Measurements from ENCODE around the gene ZSWIM8. TPM values are rescaled to one million over a fixed set of nuclear protein-coding genes. Genes with fewer than 3 reads are reported as not detected.
A peak's percentile ranks its signal among the peaks of the same experiment; 100 is the strongest.
"Not testable (repeated sequence)": the region's sequence is repeated elsewhere in the genome, so short reads cannot be mapped to it uniquely, and the experiment has no call there.

Gene ZSWIM8
- total RNA-seq, 1 donor from 2014 or later: 56.3 TPM

- H3K4me1 Mint-ChIP-seq (ENCODE audit: low read depth): peaks cover 12% of the 10 kb centered on the region
- no peak overlapping the region for H3K4me3 Mint-ChIP-seq
- H3K27me3 Mint-ChIP-seq (ENCODE audit: insufficient read depth): no peaks in the 10 kb centered on the region
- H3K9me3 Mint-ChIP-seq: no peaks in the 10 kb centered on the region
- H3K36me3 Mint-ChIP-seq (ENCODE audit: low read depth): peaks cover 22% of the 10 kb centered on the region
- DNase-seq (ENCODE audit: low spot score): no peak
- intact Hi-C loops (cut with micrococcal nuclease): loop anchor here (1.0 kb wide), 1 partner anchor 60 kb away; no protein-coding TSS in a partner anchor
- no peak overlapping the region for H3K27ac Mint-ChIP-seq
Measured at GRCh38 chr10:73814896-73815718, 29.7 kb downstream of the ZSWIM8 start.

GRCh38 chr10:73815719-73816030 is 30.3 kb downstream of the ZSWIM8 start:
- no peak overlapping the region for H3K4me3 Mint-ChIP-seq
- no peaks in the 10 kb centered on the region for H3K9me3 Mint-ChIP-seq
- H3K27ac Mint-ChIP-seq: no peak overlapping the region
- DNase-seq (ENCODE audit: low spot score): no peak
- no peaks in the 10 kb centered on the region for H3K27me3 Mint-ChIP-seq (ENCODE audit: insufficient read depth)
- H3K36me3 Mint-ChIP-seq (ENCODE audit: low read depth): peaks cover 21% of the 10 kb centered on the region
- intact Hi-C loops (cut with micrococcal nuclease): loop anchor here (1.0 kb wide), 1 partner anchor 60 kb away; no protein-coding TSS in a partner anchor
- H3K4me1 Mint-ChIP-seq (ENCODE audit: low read depth): peaks cover 6% of the 10 kb centered on the region

DNA sequence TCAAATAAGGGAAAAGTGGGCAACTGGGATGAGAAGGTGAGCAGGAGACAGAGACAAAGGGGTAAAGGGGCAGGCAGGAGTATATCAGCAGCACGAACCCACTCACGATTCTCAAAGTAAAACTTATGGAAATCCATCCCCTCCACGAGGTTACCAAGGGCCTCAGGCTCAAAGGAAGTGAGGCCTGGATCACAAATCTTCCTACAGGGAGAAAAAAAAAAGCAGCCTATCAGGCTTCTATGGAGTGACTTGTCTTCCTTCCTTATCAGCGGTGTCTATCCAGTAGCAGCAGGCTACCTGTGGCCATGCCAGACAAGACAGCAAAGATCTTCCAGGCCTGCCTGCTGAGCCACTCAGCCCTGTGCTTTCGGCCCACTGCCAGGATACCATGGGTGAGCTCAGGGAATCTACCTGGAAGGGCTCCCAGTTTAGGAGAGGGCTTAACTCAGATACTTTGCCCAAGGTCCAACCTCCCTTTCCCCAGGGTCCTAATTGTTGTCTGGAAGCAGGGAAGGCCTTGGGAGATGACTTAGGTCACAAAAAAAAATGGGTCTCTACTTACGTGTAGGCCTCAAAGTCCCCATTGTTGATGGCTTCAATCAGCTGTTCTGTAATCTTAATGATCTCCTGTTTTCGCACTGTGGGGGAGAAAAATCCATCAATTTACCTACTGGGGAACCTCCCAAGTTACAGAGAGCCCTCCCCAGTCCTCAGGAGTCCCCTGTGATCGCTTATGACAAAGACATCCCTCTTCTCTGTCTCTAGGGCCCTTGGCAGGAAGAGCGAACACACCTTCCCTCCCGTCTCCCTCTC is 31.7 kb downstream of the ZSWIM8 start:
- no peak overlapping the region for H3K4me3 Mint-ChIP-seq
- H3K36me3 Mint-ChIP-seq (ENCODE audit: low read depth): peaks cover 25% of the 10 kb centered on the region
- H3K4me1 Mint-ChIP-seq (ENCODE audit: low read depth): peaks cover 5% of the 10 kb centered on the region
- intact Hi-C loops (cut with micrococcal nuclease): no loop called here
- no peak for DNase-seq (ENCODE audit: low spot score)
- H3K27ac Mint-ChIP-seq: peak overlapping the region; percentile 58
- H3K9me3 Mint-ChIP-seq: no peaks in the 10 kb centered on the region
- no peaks in the 10 kb centered on the region for H3K27me3 Mint-ChIP-seq (ENCODE audit: insufficient read depth)

DNA sequence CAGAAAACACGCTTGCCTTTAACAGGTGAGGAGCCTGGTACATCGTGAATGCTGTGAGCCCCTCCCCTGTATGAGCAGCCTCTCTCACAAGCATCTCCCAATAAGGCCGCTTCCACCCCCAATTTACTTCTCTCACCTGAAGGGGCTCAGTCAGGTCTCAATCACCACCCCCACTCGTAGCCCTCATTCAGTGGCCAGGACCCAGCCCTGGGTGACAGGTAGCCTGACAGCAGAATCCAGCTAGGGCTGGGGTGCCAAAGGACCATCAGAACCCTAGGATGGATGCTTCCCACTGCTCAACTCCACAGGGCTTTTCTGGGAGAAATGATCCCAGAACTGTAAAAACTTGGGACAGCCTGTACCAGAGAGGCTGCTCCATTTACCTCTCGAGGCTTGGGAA is 32.4 kb downstream of the ZSWIM8 start:
- intact Hi-C loops (cut with micrococcal nuclease): no loop called here
- no peaks in the 10 kb centered on the region for H3K27me3 Mint-ChIP-seq (ENCODE audit: insufficient read depth)
- no peaks in the 10 kb centered on the region for H3K9me3 Mint-ChIP-seq
- H3K4me1 Mint-ChIP-seq (ENCODE audit: low read depth): peaks cover under 1% of the 10 kb centered on the region
- no peak overlapping the region for H3K27ac Mint-ChIP-seq
- H3K36me3 Mint-ChIP-seq (ENCODE audit: low read depth): peaks cover 23% of the 10 kb centered on the region
- H3K4me3 Mint-ChIP-seq: no peak overlapping the region
- no peak for DNase-seq (ENCODE audit: low spot score)

DNA sequence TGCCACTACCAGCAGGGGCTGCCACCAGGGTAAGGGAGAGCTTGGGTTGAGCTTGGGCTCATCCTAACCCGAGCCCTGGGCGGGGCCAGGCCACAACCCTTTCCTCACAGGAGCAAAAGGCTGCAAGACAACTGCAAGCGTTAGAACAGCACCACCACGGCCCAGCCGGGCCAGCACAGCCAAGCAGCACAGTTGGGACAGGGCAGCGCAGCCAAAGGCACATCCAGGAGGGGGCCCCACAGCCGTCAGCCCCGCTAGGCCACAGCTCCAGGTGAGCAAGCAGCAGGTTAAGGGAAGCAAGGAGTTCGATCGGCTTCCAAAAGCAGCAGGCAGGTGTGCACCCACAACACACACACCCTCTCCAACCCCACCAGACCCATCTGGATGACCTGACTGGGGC is 33.0 kb downstream of the ZSWIM8 start:
- Mint-ChIP-seq H3K9me3 (no peaks in the 10 kb centered on the region), H3K4me1 (ENCODE audit: low read depth) (no peaks in the 10 kb centered on the region), H3K4me3 (no peak overlapping the region), H3K27me3 (ENCODE audit: insufficient read depth) (no peaks in the 10 kb centered on the region), H3K27ac (no peak overlapping the region), H3K36me3 (ENCODE audit: low read depth) (peaks cover 19% of the 10 kb centered on the region)
- no peak for DNase-seq (ENCODE audit: low spot score)
- intact Hi-C loops (cut with micrococcal nuclease): no loop called here

DNA sequence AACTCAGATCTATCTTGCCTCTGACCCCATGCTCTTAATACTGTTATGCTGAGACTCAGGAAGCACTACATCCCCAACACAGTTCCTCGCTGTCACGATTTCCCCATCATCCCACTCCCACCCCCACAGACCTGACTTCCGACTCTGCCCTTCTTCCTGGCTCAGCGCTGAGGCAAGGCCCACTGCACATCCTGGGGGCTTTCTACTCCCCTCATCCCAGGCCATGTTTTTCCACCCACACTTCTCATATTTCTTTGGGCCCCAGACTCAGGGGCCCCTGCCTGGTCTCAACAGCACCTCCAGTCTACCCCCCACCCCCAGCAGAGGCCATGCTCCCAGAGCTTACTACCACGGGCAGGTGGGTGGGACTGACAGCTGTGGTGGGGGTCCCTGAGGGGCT is 33.7 kb downstream of the ZSWIM8 start:
- H3K36me3 Mint-ChIP-seq (ENCODE audit: low read depth): peaks cover 14% of the 10 kb centered on the region
- DNase-seq (ENCODE audit: low spot score): no peak
- no peak overlapping the region for H3K27ac Mint-ChIP-seq
- H3K9me3 Mint-ChIP-seq: no peaks in the 10 kb centered on the region
- H3K27me3 Mint-ChIP-seq (ENCODE audit: insufficient read depth): no peaks in the 10 kb centered on the region
- H3K4me3 Mint-ChIP-seq: no peak overlapping the region
- intact Hi-C loops (cut with micrococcal nuclease): no loop called here
- no peaks in the 10 kb centered on the region for H3K4me1 Mint-ChIP-seq (ENCODE audit: low read depth)

GRCh38 chr10:73819513-73820093 is 34.2 kb downstream of the ZSWIM8 start:
- H3K27ac Mint-ChIP-seq: no peak overlapping the region
- peaks cover 16% of the 10 kb centered on the region for H3K36me3 Mint-ChIP-seq (ENCODE audit: low read depth)
- no peaks in the 10 kb centered on the region for H3K4me1 Mint-ChIP-seq (ENCODE audit: low read depth)
- H3K4me3 Mint-ChIP-seq: no peak overlapping the region
- no peak for DNase-seq (ENCODE audit: low spot score)
- no peaks in the 10 kb centered on the region for H3K27me3 Mint-ChIP-seq (ENCODE audit: insufficient read depth)
- no peaks in the 10 kb centered on the region for H3K9me3 Mint-ChIP-seq
- intact Hi-C loops (cut with micrococcal nuclease): no loop called here

- no peak overlapping the region for H3K4me3 Mint-ChIP-seq
- intact Hi-C loops (cut with micrococcal nuclease): no loop called here
- DNase-seq (ENCODE audit: low spot score): no peak
- no peaks in the 10 kb centered on the region for H3K9me3 Mint-ChIP-seq
- no peak overlapping the region for H3K27ac Mint-ChIP-seq
- no peaks in the 10 kb centered on the region for H3K4me1 Mint-ChIP-seq (ENCODE audit: low read depth)
- H3K27me3 Mint-ChIP-seq (ENCODE audit: insufficient read depth): no peaks in the 10 kb centered on the region
- peaks cover 14% of the 10 kb centered on the region for H3K36me3 Mint-ChIP-seq (ENCODE audit: low read depth)
Measured at GRCh38 chr10:73823391-73823790, 38.0 kb downstream of the ZSWIM8 start.

GRCh38 chr10:73824146-73824725 is 38.8 kb downstream of the ZSWIM8 start:
- no peak for DNase-seq (ENCODE audit: low spot score)

GRCh38 chr10:73827346-73828089 is 42.1 kb downstream of the ZSWIM8 start:
- no peaks in the 10 kb centered on the region for H3K4me1 Mint-ChIP-seq (ENCODE audit: low read depth)
- H3K27ac Mint-ChIP-seq: no peak overlapping the region
- DNase-seq (ENCODE audit: low spot score): no peak
- H3K4me3 Mint-ChIP-seq: no peak overlapping the region
- no peaks in the 10 kb centered on the region for H3K9me3 Mint-ChIP-seq
- intact Hi-C loops (cut with micrococcal nuclease): no loop called here
- H3K36me3 Mint-ChIP-seq (ENCODE audit: low read depth): peaks cover 7% of the 10 kb centered on the region
- H3K27me3 Mint-ChIP-seq (ENCODE audit: insufficient read depth): no peaks in the 10 kb centered on the region

More at GRCh38 chr10:73824146-73824725, 38.8 kb downstream of the ZSWIM8 start:
- no peak overlapping the region for H3K27ac Mint-ChIP-seq
- H3K27me3 Mint-ChIP-seq (ENCODE audit: insufficient read depth): no peaks in the 10 kb centered on the region
- peaks cover 14% of the 10 kb centered on the region for H3K36me3 Mint-ChIP-seq (ENCODE audit: low read depth)
- H3K4me3 Mint-ChIP-seq: no peak overlapping the region
- intact Hi-C loops (cut with micrococcal nuclease): no loop called here
- H3K4me1 Mint-ChIP-seq (ENCODE audit: low read depth): no peaks in the 10 kb centered on the region
- no peaks in the 10 kb centered on the region for H3K9me3 Mint-ChIP-seq

DNA sequence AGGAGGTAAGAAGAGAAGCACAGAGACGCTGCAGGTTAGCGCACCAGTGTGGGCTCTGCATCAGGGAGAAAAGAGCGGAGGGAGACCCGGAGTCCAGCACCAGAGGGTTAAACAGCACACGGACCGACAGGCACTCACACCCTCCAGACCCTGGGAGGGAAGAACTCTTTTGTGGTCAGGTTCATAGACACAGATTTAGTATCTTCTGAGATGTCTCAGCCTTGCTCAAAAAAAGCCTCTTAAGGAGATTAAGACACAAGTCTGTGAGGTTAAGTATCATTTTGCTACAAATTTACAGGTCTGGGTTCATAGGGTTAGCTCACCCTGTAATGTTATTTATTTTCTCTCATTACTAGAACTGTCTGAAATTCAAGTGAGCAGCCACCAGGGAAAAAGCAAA is 42.8 kb downstream of the ZSWIM8 start:
- Mint-ChIP-seq H3K4me1 (ENCODE audit: low read depth) (no peaks in the 10 kb centered on the region), H3K27ac (no peak overlapping the region), H3K4me3 (no peak overlapping the region), H3K9me3 (no peaks in the 10 kb centered on the region), H3K27me3 (ENCODE audit: insufficient read depth) (no peaks in the 10 kb centered on the region), H3K36me3 (ENCODE audit: low read depth) (peaks cover 7% of the 10 kb centered on the region)
- no peak for DNase-seq (ENCODE audit: low spot score)
- intact Hi-C loops (cut with micrococcal nuclease): no loop called here

GRCh38 chr10:73829090-73829489 is 43.7 kb downstream of the ZSWIM8 start:
- DNase-seq (ENCODE audit: low spot score); H3K9me3 Mint-ChIP-seq; intact Hi-C loops (cut with micrococcal nuclease): not testable (repeated sequence)

More at GRCh38 chr10:73829090-73829489, 43.7 kb downstream of the ZSWIM8 start:
- H3K4me3 Mint-ChIP-seq; H3K27ac Mint-ChIP-seq; H3K4me1 Mint-ChIP-seq (ENCODE audit: low read depth); H3K36me3 Mint-ChIP-seq (ENCODE audit: low read depth); H3K27me3 Mint-ChIP-seq (ENCODE audit: insufficient read depth): not testable (repeated sequence)
